ENCODE data around the gene LDLRAD3. TPM values are rescaled to one million over a fixed set of nuclear protein-coding genes. Genes with fewer than 3 reads are reported as not detected.

Gene LDLRAD3
- total and polyA plus RNA-seq, 2 experiments from 2014 or later: 6.2 to 9.5 TPM

- H3K9me3 ChIP-seq (ENCODE audit: low read depth): no peaks in the 10 kb centered on the region
- H3K4me3 ChIP-seq: no peak overlapping the region
- no peaks in the 10 kb centered on the region for H3K36me3 ChIP-seq
- H3K4me1 ChIP-seq (ENCODE audit: low read depth): no peaks in the 10 kb centered on the region
- TF ChIP-seq CTCF (IDR thresholded peaks at IDR 0.05; ENCODE audit: low read depth, low read length): no peak
- no peaks in the 10 kb centered on the region for H3K27me3 ChIP-seq
- no peak for DNase-seq (ENCODE audit: low read depth in 1 of 2, low spot score in 1 of 2)
- no peak overlapping the region for H3K27ac ChIP-seq
Observed at GRCh38 chr11:36132940-36133339, 189.1 kb downstream of the LDLRAD3 start.

- H3K4me3 ChIP-seq: no peak overlapping the region
- no peaks in the 10 kb centered on the region for H3K36me3 ChIP-seq
- H3K4me1 ChIP-seq (ENCODE audit: low read depth): no peaks in the 10 kb centered on the region
- no peak overlapping the region for H3K27ac ChIP-seq
- DNase-seq (ENCODE audit: low read depth in 1 of 2, low spot score in 1 of 2): no peak
- H3K9me3 ChIP-seq (ENCODE audit: low read depth): no peaks in the 10 kb centered on the region
- TF ChIP-seq CTCF (IDR thresholded peaks at IDR 0.05; ENCODE audit: low read depth, low read length): no peak
- H3K27me3 ChIP-seq: no peaks in the 10 kb centered on the region
Observed at GRCh38 chr11:36135076-36135475, 191.2 kb downstream of the LDLRAD3 start.

- TF ChIP-seq CTCF (IDR thresholded peaks at IDR 0.05; ENCODE audit: low read depth, low read length): no peak
- Histone ChIP-seq H3K9me3 (ENCODE audit: low read depth) (no peaks in the 10 kb centered on the region), H3K4me3 (no peak overlapping the region), H3K36me3 (no peaks in the 10 kb centered on the region), H3K27me3 (no peaks in the 10 kb centered on the region), H3K27ac (no peak overlapping the region), H3K4me1 (ENCODE audit: low read depth) (no peaks in the 10 kb centered on the region)
- no peak for DNase-seq (ENCODE audit: low read depth in 1 of 2, low spot score in 1 of 2)
Observed at GRCh38 chr11:36139767-36140166, 195.9 kb downstream of the LDLRAD3 start.

- no peak for DNase-seq (ENCODE audit: low read depth in 1 of 2, low spot score in 1 of 2)
- Histone ChIP-seq H3K9me3 (ENCODE audit: low read depth) (no peaks in the 10 kb centered on the region), H3K36me3 (no peaks in the 10 kb centered on the region), H3K27ac (no peak overlapping the region), H3K27me3 (no peaks in the 10 kb centered on the region), H3K4me3 (no peak overlapping the region), H3K4me1 (ENCODE audit: low read depth) (no peaks in the 10 kb centered on the region)
- no peak for TF ChIP-seq CTCF (IDR thresholded peaks at IDR 0.05; ENCODE audit: low read depth, low read length)
Observed at GRCh38 chr11:36141196-36141953, 197.5 kb downstream of the LDLRAD3 start.

- H3K4me3 ChIP-seq: no peak overlapping the region
- no peaks in the 10 kb centered on the region for H3K27me3 ChIP-seq
- TF ChIP-seq CTCF (IDR thresholded peaks at IDR 0.05; ENCODE audit: low read depth, low read length): no peak
- DNase-seq (ENCODE audit: low read depth in 1 of 2, low spot score in 1 of 2): no peak
- no peak overlapping the region for H3K27ac ChIP-seq
- H3K9me3 ChIP-seq (ENCODE audit: low read depth): no peaks in the 10 kb centered on the region
- no peaks in the 10 kb centered on the region for H3K4me1 ChIP-seq (ENCODE audit: low read depth)
- H3K36me3 ChIP-seq: no peaks in the 10 kb centered on the region
Observed at GRCh38 chr11:36141956-36142355, 198.1 kb downstream of the LDLRAD3 start.
